WTC11 (cell line): ENCODE data around the gene FOXN3. TPM values are rescaled to one million over a fixed set of nuclear protein-coding genes. Genes with fewer than 3 reads are reported as not detected.

ENCODE experiments used
- ATAC-seq: fragments of 200-7000 bp; cut with Tn5 transposase; 2 replicates; pipeline ENCODE4 v1.10.0; 2021; ENCODE audit warnings: mild to moderate bottlenecking, moderate library complexity
- CTCF ChIA-PET: fragments of 300-600 bp; sonication (Branson Sonifier 250); formaldehyde crosslinking; loops from one replicate; lab custom pipeline; 2021; ENCODE audit warnings: antibody characterized with exemption; lab: Charles Lee
- POLR2A ChIA-PET: fragments of 350-600 bp; sonication (Branson Sonifier 250); formaldehyde crosslinking; loops from one replicate; lab custom pipeline; 2021; ENCODE audit warnings: antibody characterized with exemption; lab: Charles Lee
- DNase-seq: peaks from one replicate; pipeline ENCODE4 v3.0.0; 2021; ENCODE audit warnings: low spot score
- H3K27ac Mint-ChIP-seq: 2 replicates; pipeline ENCODE4 v1.8.0; 2021; ENCODE audit warnings: mixed read lengths
- H3K27me3 Mint-ChIP-seq: 2 replicates; pipeline ENCODE4 v1.8.0; 2021; ENCODE audit warnings: low read depth, mild to moderate bottlenecking, moderate library complexity, mixed read lengths
- H3K36me3 Mint-ChIP-seq: 2 replicates; pipeline ENCODE4 v1.8.0; 2021; ENCODE audit warnings: mixed read lengths
- H3K4me1 Mint-ChIP-seq: 2 replicates; pipeline ENCODE4 v1.8.0; 2022; ENCODE audit warnings: mixed read lengths
- H3K4me3 Mint-ChIP-seq: 2 replicates; pipeline ENCODE4 v1.8.0; 2021; ENCODE audit warnings: mild to moderate bottlenecking, moderate library complexity, mixed read lengths
- H3K9me3 Mint-ChIP-seq: 2 replicates; pipeline ENCODE4 v1.8.0; 2021; ENCODE audit warnings: mixed read lengths
- ARID4B ChIP-seq: sonication (generic); formaldehyde crosslinking; IDR thresholded peaks from 2 replicates; pipeline ENCODE4 v1.8.0; 2023; ENCODE audit warnings: missing genetic modification reagents, mild to moderate bottlenecking, borderline replicate concordance
- HMGXB4 ChIP-seq: sonication (generic); formaldehyde crosslinking; IDR thresholded peaks from 2 replicates; pipeline ENCODE4 v1.8.1; 2023; ENCODE audit warnings: mild to moderate bottlenecking, moderate library complexity, missing genetic modification reagents
- IRF1 ChIP-seq: sonication (generic); formaldehyde crosslinking; IDR thresholded peaks from 2 replicates; pipeline ENCODE4 v1.8.0; 2023; ENCODE audit warnings: missing genetic modification reagents
- IRF2 ChIP-seq: sonication (generic); formaldehyde crosslinking; IDR thresholded peaks from 2 replicates; pipeline ENCODE4 v1.8.0; 2022; ENCODE audit warnings: low read depth, missing genetic modification reagents, borderline replicate concordance
- PREB ChIP-seq: sonication (generic); formaldehyde crosslinking; IDR thresholded peaks from 2 replicates; pipeline ENCODE4 v1.8.1; 2022; ENCODE audit warnings: mild to moderate bottlenecking, missing genetic modification reagents, moderate library complexity, borderline replicate concordance
- TEAD1 ChIP-seq: sonication (generic); formaldehyde crosslinking; IDR thresholded peaks from 2 replicates; pipeline ENCODE4 v1.8.0; 2022; ENCODE audit warnings: mild to moderate bottlenecking, missing genetic modification reagents
- TP53 ChIP-seq: sonication (generic); formaldehyde crosslinking; IDR thresholded peaks from 2 replicates; pipeline ENCODE4 v1.8.1; 2023; ENCODE audit warnings: mild to moderate bottlenecking, missing genetic modification reagents
- ZBTB21 ChIP-seq: sonication (generic); formaldehyde crosslinking; IDR thresholded peaks from 2 replicates; pipeline ENCODE4 v1.8.1; 2023; ENCODE audit warnings: mild to moderate bottlenecking, missing genetic modification reagents, borderline replicate concordance
- ZBTB43 ChIP-seq: sonication (generic); formaldehyde crosslinking; IDR thresholded peaks from 2 replicates; pipeline ENCODE4 v1.8.1; 2023; ENCODE audit warnings: mild to moderate bottlenecking, missing genetic modification reagents
- ZNF121 ChIP-seq: sonication (generic); formaldehyde crosslinking; IDR thresholded peaks from 2 replicates; pipeline ENCODE4 v1.8.0; 2023; ENCODE audit warnings: missing genetic modification reagents
- ZNF281 ChIP-seq: sonication (generic); formaldehyde crosslinking; IDR thresholded peaks from 2 replicates; pipeline ENCODE4 v1.8.0; 2023; ENCODE audit warnings: mild to moderate bottlenecking, missing genetic modification reagents
- ZNF416 ChIP-seq: fragments of 250-450 bp; sonication (Bioruptor Pico); IDR thresholded peaks from 2 replicates; pipeline ENCODE4 v1.9.0; 2021; ENCODE audit warnings: mild to moderate bottlenecking, inconsistent platforms
- ZNF532 ChIP-seq: fragments of 250-450 bp; sonication (Bioruptor Pico); IDR thresholded peaks from 2 replicates; pipeline ENCODE4 v1.9.0; 2021; ENCODE audit warnings: mild to moderate bottlenecking, borderline replicate concordance
- total RNA-seq: library from RNA; stranded (reverse); gene quantifications from 3 replicates; pipeline ENCODE4 v1.2.3, GENCODE V29; 2021

The FOXN3 gene
- total RNA-seq, 1 experiment from 2014 or later = 170 TPM

- no peak for TF ChIP-seq TEAD1 (CRISPR knock-in tag)
Observed at GRCh38 chr14:89394972-89395371, 22.1 kb downstream of the FOXN3 start (continued).

- Mint-ChIP-seq H3K9me3 (no peaks in the 10 kb centered on the region), H3K4me1 (peaks cover 78% of the 10 kb centered on the region), H3K27me3 (no peaks in the 10 kb centered on the region), H3K36me3 (peaks cover 10% of the 10 kb centered on the region), H3K4me3 (no peak overlapping the region), H3K27ac (peak overlapping the region; percentile 93)
- ATAC-seq (no peak), DNase-seq (no peak)
- CTCF ChIA-PET = no interaction called here
- no peak for TF ChIP-seq IRF1 (CRISPR knock-in tag)
- no peak for TF ChIP-seq ZNF532 (CRISPR knock-in tag)
- POLR2A ChIA-PET = no interaction called here
Observed at GRCh38 chr14:89393222-89393745, 23.7 kb downstream of the FOXN3 start.

GRCh38 chr14:89392181-89392580 is 24.9 kb downstream of the FOXN3 start:
- DNase-seq (no peak), ATAC-seq (no peak; the same call in none of the 2 replicates)
- H3K27me3 Mint-ChIP-seq = no peaks in the 10 kb centered on the region
- H3K9me3 Mint-ChIP-seq = no peaks in the 10 kb centered on the region
- H3K4me1 Mint-ChIP-seq = peaks cover 80% of the 10 kb centered on the region
- POLR2A ChIA-PET = interaction anchor here (0.7 kb wide), 2 partner anchors 50 to 75 kb away, joined by 3 read pairs; no protein-coding TSS in a partner anchor
- peaks cover 10% of the 10 kb centered on the region for H3K36me3 Mint-ChIP-seq
- no peak overlapping the region for H3K4me3 Mint-ChIP-seq
- peak overlapping the region; percentile 78 for H3K27ac Mint-ChIP-seq
- CTCF ChIA-PET = interaction anchor here (0.7 kb wide), 1 partner anchor 381 kb away, joined by 3 read pairs; no protein-coding TSS in a partner anchor
- TF ChIP-seq HMGXB4 (CRISPR knock-in tag) (no peak), ZNF121 (CRISPR knock-in tag) (no peak), ZNF416 (no peak), IRF2 (CRISPR knock-in tag) (no peak), ZNF281 (CRISPR knock-in tag) (no peak), ZBTB43 (CRISPR knock-in tag) (no peak), ARID4B (CRISPR knock-in tag) (no peak), TP53 (CRISPR knock-in tag) (no peak), PREB (CRISPR knock-in tag) (no peak), ZBTB21 (CRISPR knock-in tag) (no peak)
